IPS-18a (cell line): ENCODE results near the gene WNT7A.

Experiments
- H3K27ac ChIP-seq: one replicate; pipeline ENCODE4 v1.5.1; 2013; ENCODE audit warnings: low read length
- H3K27me3 ChIP-seq: one replicate; pipeline ENCODE4 v1.6.1; 2013; ENCODE audit warnings: mild to moderate bottlenecking, low read length; ENCODE audit not compliant: control insufficient read depth, insufficient read depth
- H3K36me3 ChIP-seq: one replicate; pipeline ENCODE4 v1.6.1; 2013; ENCODE audit warnings: low read depth, low read length; ENCODE audit not compliant: control insufficient read depth
- H3K4me1 ChIP-seq: one replicate; pipeline ENCODE4 v1.6.1; 2013; ENCODE audit warnings: low read depth, low read length; ENCODE audit not compliant: control insufficient read depth
- H3K4me3 ChIP-seq: one replicate; pipeline ENCODE4 v1.5.1; 2013; ENCODE audit warnings: low read length
- H3K9ac ChIP-seq: one replicate; pipeline ENCODE4 v1.6.1; 2013; ENCODE audit warnings: mild to moderate bottlenecking, low read length, moderate library complexity
- H3K9me3 ChIP-seq: one replicate; pipeline ENCODE4 v1.6.1; 2013; ENCODE audit warnings: low read depth, low read length; ENCODE audit not compliant: control insufficient read depth

WNT7A gene

GRCh38 chr3:13821126-13821525, 58.7 kb downstream of the WNT7A start:
- Histone ChIP-seq H3K27me3 (no peaks in the 10 kb centered on the region), H3K9ac (no peak overlapping the region), H3K4me1 (no peaks in the 10 kb centered on the region)

GRCh38 chr3:13818919-13819318, 61.0 kb downstream of the WNT7A start:
- Histone ChIP-seq H3K27ac (no peak overlapping the region), H3K27me3 (no peaks in the 10 kb centered on the region), H3K9me3 (peaks cover 20% of the 10 kb centered on the region), H3K4me1 (no peaks in the 10 kb centered on the region), H3K9ac (no peak overlapping the region), H3K4me3 (no peak overlapping the region), H3K36me3 (no peaks in the 10 kb centered on the region)

More at GRCh38 chr3:13821126-13821525, 58.7 kb downstream of the WNT7A start:
- Histone ChIP-seq H3K9me3 (no peaks in the 10 kb centered on the region), H3K4me3 (no peak overlapping the region), H3K27ac (no peak overlapping the region), H3K36me3 (no peaks in the 10 kb centered on the region)

- Histone ChIP-seq H3K9ac (no peak overlapping the region), H3K36me3 (no peaks in the 10 kb centered on the region), H3K4me3 (no peak overlapping the region), H3K9me3 (peaks cover 22% of the 10 kb centered on the region), H3K27me3 (no peaks in the 10 kb centered on the region), H3K4me1 (peaks cover 5% of the 10 kb centered on the region), H3K27ac (no peak overlapping the region)
Observed at GRCh38 chr3:13815088-13815683, 64.7 kb downstream of the WNT7A start.

GRCh38 chr3:13812034-13812471, 67.8 kb downstream of the WNT7A start:
- H3K9me3 ChIP-seq, result peaks cover 22% of the 10 kb centered on the region
- no peaks in the 10 kb centered on the region for H3K27me3 ChIP-seq
- H3K9ac ChIP-seq, result no peak overlapping the region
- H3K27ac ChIP-seq, result no peak overlapping the region
- H3K36me3 ChIP-seq, result no peaks in the 10 kb centered on the region
- no peak overlapping the region for H3K4me3 ChIP-seq
- peaks cover 5% of the 10 kb centered on the region for H3K4me1 ChIP-seq

GRCh38 chr3:13811614-13812013, 68.3 kb downstream of the WNT7A start:
- no peaks in the 10 kb centered on the region for H3K27me3 ChIP-seq
- peaks cover 5% of the 10 kb centered on the region for H3K4me1 ChIP-seq
- no peaks in the 10 kb centered on the region for H3K36me3 ChIP-seq
- no peak overlapping the region for H3K4me3 ChIP-seq
- no peak overlapping the region for H3K9ac ChIP-seq
- H3K27ac ChIP-seq, result no peak overlapping the region
- H3K9me3 ChIP-seq, result peaks cover 22% of the 10 kb centered on the region

- H3K9ac ChIP-seq, result no peak overlapping the region
- H3K4me1 ChIP-seq, result peaks cover 5% of the 10 kb centered on the region
- H3K36me3 ChIP-seq, result no peaks in the 10 kb centered on the region
- no peaks in the 10 kb centered on the region for H3K9me3 ChIP-seq
- no peak overlapping the region for H3K4me3 ChIP-seq
- H3K27me3 ChIP-seq, result no peaks in the 10 kb centered on the region
- no peak overlapping the region for H3K27ac ChIP-seq
Observed at GRCh38 chr3:13808550-13808949, 71.3 kb downstream of the WNT7A start.

- Histone ChIP-seq H3K4me3 (no peak overlapping the region), H3K27me3 (no peaks in the 10 kb centered on the region), H3K9ac (no peak overlapping the region), H3K27ac (no peak overlapping the region), H3K4me1 (peaks cover 6% of the 10 kb centered on the region), H3K36me3 (no peaks in the 10 kb centered on the region), H3K9me3 (no peaks in the 10 kb centered on the region)
Observed at GRCh38 chr3:13801361-13802204, 78.3 kb downstream of the WNT7A start.

- Histone ChIP-seq H3K27me3 (no peaks in the 10 kb centered on the region), H3K36me3 (no peaks in the 10 kb centered on the region), H3K9me3 (no peaks in the 10 kb centered on the region), H3K4me1 (peaks cover 6% of the 10 kb centered on the region), H3K4me3 (no peak overlapping the region), H3K9ac (no peak overlapping the region), H3K27ac (no peak overlapping the region)
Observed at GRCh38 chr3:13800064-13800463, 79.8 kb downstream of the WNT7A start.

- peaks cover 6% of the 10 kb centered on the region for H3K4me1 ChIP-seq
- H3K9me3 ChIP-seq, result no peaks in the 10 kb centered on the region
- H3K9ac ChIP-seq, result no peak overlapping the region
- no peaks in the 10 kb centered on the region for H3K27me3 ChIP-seq
- H3K27ac ChIP-seq, result no peak overlapping the region
- no peak overlapping the region for H3K4me3 ChIP-seq
- H3K36me3 ChIP-seq, result no peaks in the 10 kb centered on the region
Observed at GRCh38 chr3:13798401-13798800, 81.5 kb downstream of the WNT7A start.

- Histone ChIP-seq H3K4me3 (no peak overlapping the region), H3K36me3 (no peaks in the 10 kb centered on the region), H3K9ac (no peak overlapping the region), H3K4me1 (peaks cover 12% of the 10 kb centered on the region), H3K9me3 (no peaks in the 10 kb centered on the region), H3K27me3 (no peaks in the 10 kb centered on the region), H3K27ac (no peak overlapping the region)
Observed at GRCh38 chr3:13796701-13797460, 83.0 kb downstream of the WNT7A start.

GRCh38 chr3:13795816-13796215, 84.1 kb downstream of the WNT7A start:
- Histone ChIP-seq H3K27me3 (no peaks in the 10 kb centered on the region), H3K9me3 (no peaks in the 10 kb centered on the region), H3K4me1 (peaks cover 12% of the 10 kb centered on the region), H3K36me3 (no peaks in the 10 kb centered on the region), H3K27ac (no peak overlapping the region), H3K4me3 (no peak overlapping the region), H3K9ac (no peak overlapping the region)
